HCT116 (cell line): ENCODE measurements around the gene CABYR.

Experiments used
- CBX3 ChIP-seq: IDR thresholded peaks from 2 replicates; pipeline ENCODE4 v1.6.1; 2012; ENCODE audit warnings: low read depth
- CTCF ChIP-seq, 3 experiments: fragments of 200-600 bp in 1 of 3; sonication (generic) in 1 of 3; IDR thresholded peaks in 2 of 3; conservative IDR thresholded peaks in 1 of 3; 2 replicates each; pipeline ENCODE4 v1.5.1; 2012 to 2017; ENCODE audit warnings: low read depth in 2 of 3, low read length in 2 of 3, antibody characterized with exemption in 1 of 3, borderline replicate concordance in 1 of 3, control low read depth in 1 of 3, mild to moderate bottlenecking in 1 of 3, mixed read lengths in 1 of 3, mixed run types in 1 of 3, moderate library complexity in 1 of 3; ENCODE audit not compliant: insufficient read depth in 1 of 3
- EZH2 ChIP-seq: fragments of 200-600 bp; sonication (generic); IDR thresholded peaks from 2 replicates; pipeline ENCODE4 v1.6.1; 2017; ENCODE audit warnings: antibody characterized with exemption, mixed run types
- EZH2phosphoT487 ChIP-seq: fragments of 200-600 bp; IDR thresholded peaks from 2 replicates; pipeline ENCODE4 v1.6.1; 2018; ENCODE audit warnings: antibody characterized with exemption, borderline replicate concordance
- JUND ChIP-seq: IDR thresholded peaks from 2 replicates; pipeline ENCODE4 v1.6.1; 2012
- POLR2A ChIP-seq: IDR thresholded peaks from 2 replicates; pipeline ENCODE4 v1.7.0; 2011; ENCODE audit warnings: borderline replicate concordance; ENCODE audit not compliant: insufficient read depth, insufficient read length; ENCODE audit errors: extremely low read depth
- POLR2AphosphoS5 ChIP-seq: IDR thresholded peaks from 2 replicates; pipeline ENCODE4 v1.6.1; 2011; ENCODE audit warnings: mild to moderate bottlenecking, low read depth, low read length, moderate library complexity
- RAD21 ChIP-seq: IDR thresholded peaks from 2 replicates; pipeline ENCODE4 v1.6.1; 2012; ENCODE audit warnings: low read depth, mild to moderate bottlenecking
- SIN3A ChIP-seq: IDR thresholded peaks from 2 replicates; pipeline ENCODE4 v1.6.1; 2012; ENCODE audit warnings: low read depth
- SRF ChIP-seq: IDR thresholded peaks from 2 replicates; pipeline ENCODE4 v1.6.1; 2012; ENCODE audit warnings: low read depth
- ZNF274 ChIP-seq: fragments of 200-500 bp; sonication (Bioruptor generic); IDR thresholded peaks from 2 replicates; pipeline ENCODE4 v1.6.1; 2014; ENCODE audit warnings: mild to moderate bottlenecking, low read depth, low read length, inconsistent platforms
- TF ChIP-seq, protein P1 (sequence below): IDR thresholded peaks from 2 replicates; pipeline ENCODE4 v1.6.1; 2012
- TF ChIP-seq, protein P2 (sequence below): IDR thresholded peaks from 2 replicates; pipeline ENCODE4 v1.6.1; 2011; ENCODE audit warnings: mild to moderate bottlenecking, low read length, moderate library complexity; ENCODE audit not compliant: insufficient replicate concordance; ENCODE audit errors: extremely low read depth
- TF ChIP-seq, protein P3 (sequence below): IDR thresholded peaks from 2 replicates; pipeline ENCODE4 v1.6.1; 2012

DNA sequence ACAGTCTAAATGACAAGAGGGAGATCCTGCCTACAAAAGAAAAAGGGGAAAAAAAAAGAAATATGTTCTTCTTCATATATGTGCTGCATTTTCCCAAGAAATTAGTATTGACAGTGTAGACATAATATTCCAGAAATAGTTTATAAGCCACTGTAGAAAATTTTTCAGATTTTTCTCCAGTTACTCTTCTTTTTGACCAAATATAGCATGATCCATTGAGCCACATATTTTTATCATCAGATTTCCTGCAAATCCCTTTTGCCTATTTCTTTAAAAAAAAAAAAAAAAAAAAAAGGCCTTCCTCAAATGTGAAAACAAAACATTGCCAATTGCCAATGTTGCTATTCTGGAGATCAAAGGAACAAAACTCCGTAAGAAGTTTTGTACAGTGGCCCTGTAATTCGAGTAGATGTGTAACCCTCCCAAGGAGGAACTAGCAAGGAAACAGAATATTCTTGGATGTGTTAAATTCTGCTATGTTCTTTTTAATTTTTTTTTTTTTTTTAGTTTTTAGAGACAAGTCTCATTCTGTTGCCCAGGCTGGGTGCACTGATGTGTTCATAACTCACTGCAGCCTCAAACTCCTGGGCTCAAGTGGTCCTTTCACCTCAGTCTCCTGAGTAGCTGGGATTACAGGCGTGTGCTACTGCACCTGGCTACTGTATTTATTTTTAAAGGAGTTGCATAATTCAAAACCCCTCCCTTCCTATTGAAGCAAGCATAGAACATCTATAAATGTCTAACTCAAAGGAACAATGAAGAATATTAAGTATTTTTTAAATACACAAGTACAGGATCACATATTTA, 12.5 kb upstream of the CABYR start:
- TF ChIP-seq CTCF (IDR thresholded peaks at IDR 0.05 in 2 of 3, conservative IDR thresholded peaks at IDR 0.05 in 1 of 3; ENCODE audit: borderline replicate concordance in 1 of 3, insufficient read depth in 1 of 3, low read depth in 2 of 3, low read length in 2 of 3) (no peak), EZH2 (no peak), POLR2AphosphoS5 (no peak), SIN3A (no peak), EZH2phosphoT487 (no peak), POLR2A (no peak), JUND (no peak), CBX3 (no peak), RAD21 (no peak), SRF (no peak), ZNF274 (no peak)
- TF ChIP-seq, protein P1, sequence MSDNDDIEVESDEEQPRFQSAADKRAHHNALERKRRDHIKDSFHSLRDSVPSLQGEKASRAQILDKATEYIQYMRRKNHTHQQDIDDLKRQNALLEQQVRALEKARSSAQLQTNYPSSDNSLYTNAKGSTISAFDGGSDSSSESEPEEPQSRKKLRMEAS = no peak
- TF ChIP-seq, protein P2, sequence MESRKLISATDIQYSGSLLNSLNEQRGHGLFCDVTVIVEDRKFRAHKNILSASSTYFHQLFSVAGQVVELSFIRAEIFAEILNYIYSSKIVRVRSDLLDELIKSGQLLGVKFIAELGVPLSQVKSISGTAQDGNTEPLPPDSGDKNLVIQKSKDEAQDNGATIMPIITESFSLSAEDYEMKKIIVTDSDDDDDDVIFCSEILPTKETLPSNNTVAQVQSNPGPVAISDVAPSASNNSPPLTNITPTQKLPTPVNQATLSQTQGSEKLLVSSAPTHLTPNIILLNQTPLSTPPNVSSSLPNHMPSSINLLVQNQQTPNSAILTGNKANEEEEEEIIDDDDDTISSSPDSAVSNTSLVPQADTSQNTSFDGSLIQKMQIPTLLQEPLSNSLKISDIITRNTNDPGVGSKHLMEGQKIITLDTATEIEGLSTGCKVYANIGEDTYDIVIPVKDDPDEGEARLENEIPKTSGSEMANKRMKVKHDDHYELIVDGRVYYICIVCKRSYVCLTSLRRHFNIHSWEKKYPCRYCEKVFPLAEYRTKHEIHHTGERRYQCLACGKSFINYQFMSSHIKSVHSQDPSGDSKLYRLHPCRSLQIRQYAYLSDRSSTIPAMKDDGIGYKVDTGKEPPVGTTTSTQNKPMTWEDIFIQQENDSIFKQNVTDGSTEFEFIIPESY = no peak
- TF ChIP-seq, protein P3, sequence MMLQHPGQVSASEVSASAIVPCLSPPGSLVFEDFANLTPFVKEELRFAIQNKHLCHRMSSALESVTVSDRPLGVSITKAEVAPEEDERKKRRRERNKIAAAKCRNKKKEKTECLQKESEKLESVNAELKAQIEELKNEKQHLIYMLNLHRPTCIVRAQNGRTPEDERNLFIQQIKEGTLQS = no peak
